Measurements from ENCODE around the gene CCDC149.

The CCDC149 gene

GRCh38 chr4:24793219-24794005, 119.4 kb downstream of the CCDC149 start:
- H3K4me1 ChIP-seq: peaks cover 0 to 43% (median 15%) of the 10 kb centered on the region in 4 donors
- TF ChIP-seq CTCF (IDR thresholded peaks at IDR 0.05): peak; percentile 27 to 32
- intact Hi-C loops (cut with DNase I; ENCODE audit: low total_unique reads): loop anchor here (5.0 to 10.0 kb wide), 4 partner anchors 209 to 371 kb away; partner anchors contain the start of genes DHX15, LGI2 and SEPSECS
- no peaks in the 10 kb centered on the region for H3K9me3 ChIP-seq
- H3K36me3 ChIP-seq: no peaks in the 10 kb centered on the region
- H3K27me3 ChIP-seq: no peaks in the 10 kb centered on the region
- no peak for DNase-seq
- peak overlapping the region; percentile 93 to 96 for H3K27ac ChIP-seq
- peak overlapping the region; percentile 47 to 58 for H3K4me3 ChIP-seq

- H3K4me1 ChIP-seq: peaks cover 0 to 35% (median 12%) of the 10 kb centered on the region in 4 donors
- no peak overlapping the region for H3K27ac ChIP-seq
- no peaks in the 10 kb centered on the region for H3K9me3 ChIP-seq
- no peak overlapping the region for H3K4me3 ChIP-seq
- H3K27me3 ChIP-seq: no peaks in the 10 kb centered on the region
- intact Hi-C loops (cut with DNase I; ENCODE audit: low total_unique reads): loop anchor here (5.0 to 10.0 kb wide), 4 partner anchors 208 to 372 kb away; partner anchors contain the start of genes DHX15, LGI2 and SEPSECS
- TF ChIP-seq CTCF (IDR thresholded peaks at IDR 0.05): no peak
- DNase-seq: no peak
- H3K36me3 ChIP-seq: no peaks in the 10 kb centered on the region
These were observed 120.3 kb downstream of the CCDC149 start for GRCh38 chr4:24792552-24792951.

- no peak for DNase-seq
- no peak for TF ChIP-seq CTCF (IDR thresholded peaks at IDR 0.05)
- Histone ChIP-seq H3K4me3 (no peak overlapping the region), H3K4me1 (peaks cover 0 to 20% (median 5%) of the 10 kb centered on the region in 4 donors), H3K27me3 (no peaks in the 10 kb centered on the region), H3K36me3 (no peaks in the 10 kb centered on the region), H3K9me3 (no peaks in the 10 kb centered on the region), H3K27ac (no peak overlapping the region)
- intact Hi-C loops (cut with DNase I; ENCODE audit: low total_unique reads): loop anchor here (5.0 to 10.0 kb wide), 4 partner anchors 206 to 374 kb away; partner anchors contain the start of genes DHX15, LGI2 and SEPSECS
These were observed 121.8 kb downstream of the CCDC149 start for GRCh38 chr4:24791043-24791442.

GRCh38 chr4:24783506-24783905, 129.3 kb downstream of the CCDC149 start:
- no peak for TF ChIP-seq CTCF (IDR thresholded peaks at IDR 0.05)
- Histone ChIP-seq H3K4me3 (no peak overlapping the region), H3K27me3 (no peaks in the 10 kb centered on the region), H3K27ac (peak overlapping the region; percentile 73 to 82), H3K9me3 (no peaks in the 10 kb centered on the region), H3K4me1 (peaks cover 0 to 47% (median 24%) of the 10 kb centered on the region in 4 donors), H3K36me3 (no peaks in the 10 kb centered on the region)
- no peak for DNase-seq
- intact Hi-C loops (cut with DNase I; ENCODE audit: low total_unique reads): loop anchor here (5.0 kb wide), 1 partner anchor 51 kb away; no protein-coding TSS in a partner anchor

GRCh38 chr4:24781999-24782745, 130.7 kb downstream of the CCDC149 start:
- DNase-seq: no peak
- peak overlapping the region in 1 of 2 donors; percentile 13 for H3K4me3 ChIP-seq
- peaks cover 0 to 51% (median 24%) of the 10 kb centered on the region in 4 donors for H3K4me1 ChIP-seq
- no peaks in the 10 kb centered on the region for H3K27me3 ChIP-seq
- peak in 1 of 2 experiments; percentile 33 for TF ChIP-seq CTCF (IDR thresholded peaks at IDR 0.05)
- no peaks in the 10 kb centered on the region for H3K9me3 ChIP-seq
- H3K36me3 ChIP-seq: no peaks in the 10 kb centered on the region
- peak overlapping the region; percentile 73 to 82 for H3K27ac ChIP-seq
- intact Hi-C loops (cut with DNase I; ENCODE audit: low total_unique reads): loop anchor here (5.0 kb wide), 1 partner anchor 50 kb away; no protein-coding TSS in a partner anchor
